Measurements from ENCODE around the gene ZNF70. TPM values are rescaled to one million over a fixed set of nuclear protein-coding genes. Genes with fewer than 3 reads are reported as not detected.
"Not testable (repeated sequence)": the region's sequence is repeated elsewhere in the genome, so short reads cannot be mapped to it uniquely, and the experiment has no call there.

Gene ZNF70
- total RNA-seq, 1 donor, result 9.7 TPM

GRCh38 chr22:23760056-23760455, 9.1 kb upstream of the ZNF70 start:
- no peak for DNase-seq (ENCODE audit: low read depth in 2 of 3, low spot score in 2 of 3)

GRCh38 chr22:23759566-23759965, 8.7 kb upstream of the ZNF70 start:
- no peak for DNase-seq (ENCODE audit: low read depth in 2 of 3, low spot score in 2 of 3)

GRCh38 chr22:23756891-23757290, 6.0 kb upstream of the ZNF70 start:
- DNase-seq (ENCODE audit: low read depth in 2 of 3, low spot score in 2 of 3), result no peak

GRCh38 chr22:23755711-23756110, 4.8 kb upstream of the ZNF70 start:
- no peak for DNase-seq (ENCODE audit: low read depth in 2 of 3, low spot score in 2 of 3)

GRCh38 chr22:23754980-23755636, 4.2 kb upstream of the ZNF70 start:
- DNase-seq (ENCODE audit: low read depth in 2 of 3, low spot score in 2 of 3), result no peak

- DNase-seq (ENCODE audit: low read depth in 2 of 3, low spot score in 2 of 3), result no peak
These were observed 3.5 kb upstream of the ZNF70 start, which contains the start of gene VPREB3 for GRCh38 chr22:23754220-23754919. Gene VPREB3 (minus strand): TSS chr22:23754425. CDS start chr22:23754363, 62 bp downstream.

- no peak for DNase-seq (ENCODE audit: low read depth in 2 of 3, low spot score in 2 of 3)
These were observed 2.5 kb upstream of the ZNF70 start for GRCh38 chr22:23753385-23753784.

GRCh38 chr22:23752750-23753149, 1.8 kb upstream of the ZNF70 start:
- DNase-seq (ENCODE audit: low read depth in 2 of 3, low spot score in 2 of 3), result no peak

- peak in 2 of 3 donors; percentile 49 to 67 for DNase-seq (ENCODE audit: low read depth in 2 of 3, low spot score in 2 of 3)
These were observed 1.3 kb upstream of the ZNF70 start for GRCh38 chr22:23752090-23752691.

- DNase-seq (ENCODE audit: low read depth in 2 of 3, low spot score in 2 of 3), result no peak
These were observed 607 bp upstream of the ZNF70 start for GRCh38 chr22:23751441-23751996.

GRCh38 chr22:23750367-23750713, 572 bp downstream of the ZNF70 start:
- DNase-seq (ENCODE audit: low read depth in 2 of 3, low spot score in 2 of 3), result no peak

- DNase-seq (ENCODE audit: low read depth in 2 of 3, low spot score in 2 of 3), result no peak
These were observed 1.0 kb downstream of the ZNF70 start for GRCh38 chr22:23749841-23750301.

- no peak for DNase-seq (ENCODE audit: low read depth in 2 of 3, low spot score in 2 of 3)
These were observed 5.1 kb downstream of the ZNF70 start for GRCh38 chr22:23745791-23746190.

GRCh38 chr22:23744485-23744884, 6.4 kb downstream of the ZNF70 start:
- DNase-seq (ENCODE audit: low read depth in 2 of 3, low spot score in 2 of 3), result no peak

- no peak for DNase-seq (ENCODE audit: low read depth in 2 of 3, low spot score in 2 of 3)
These were observed 6.9 kb downstream of the ZNF70 start for GRCh38 chr22:23744001-23744400.

- no peak for DNase-seq (ENCODE audit: low read depth in 2 of 3, low spot score in 2 of 3)
These were observed 7.6 kb downstream of the ZNF70 start for GRCh38 chr22:23743303-23743705.

GRCh38 chr22:23742505-23743264, 8.2 kb downstream of the ZNF70 start:
- DNase-seq (ENCODE audit: low read depth in 2 of 3, low spot score in 2 of 3), result no peak

GRCh38 chr22:23737696-23738095, 13.2 kb downstream of the ZNF70 start:
- DNase-seq (ENCODE audit: low read depth in 2 of 3, low spot score in 2 of 3), result no peak

GRCh38 chr22:23728108-23728507, 22.8 kb downstream of the ZNF70 start:
- DNase-seq (ENCODE audit: low read depth in 2 of 3, low spot score in 2 of 3), result not testable (repeated sequence)

GRCh38 chr22:23722724-23723123, 28.2 kb downstream of the ZNF70 start:
- DNase-seq (ENCODE audit: low read depth in 2 of 3, low spot score in 2 of 3), result no peak

- DNase-seq (ENCODE audit: low read depth in 2 of 3, low spot score in 2 of 3), result no peak
These were observed 28.8 kb downstream of the ZNF70 start for GRCh38 chr22:23722160-23722559.

Measured in hematopoietic multipotent progenitor cell (in vitro differentiated cells).